Right atrium auricular region (tissue), 2 donors: Measurements from ENCODE around the gene FXYD3. TPM values are rescaled to one million over a fixed set of nuclear protein-coding genes. Genes with fewer than 3 reads are reported as not detected.

Source experiments
- DNase-seq: peaks from one replicate; pipeline ENCODE4 v3.0.0-alpha.2; 2019; ENCODE audit warnings: low spot score
- H3K27ac ChIP-seq, 2 donors: fragments of 200-600 bp; sonication (generic); 1 replicate in 1 of 2; 2 replicates in 1 of 2; pipeline ENCODE4 v1.5.1; 2016 to 2019
- H3K27me3 ChIP-seq, 2 donors: fragments of 200-600 bp; sonication (generic); one replicate each; pipeline versions ENCODE4 v1.5.1 to v1.6.0; 2017 to 2019
- H3K36me3 ChIP-seq: fragments of 200-600 bp; sonication (generic); one replicate; pipeline ENCODE4 v1.5.1; 2016
- H3K4me1 ChIP-seq, 2 donors: fragments of 200-600 bp; sonication (generic); one replicate each; pipeline versions ENCODE4 v1.5.1 to v1.6.0; 2017 to 2019
- H3K4me3 ChIP-seq, 2 donors: fragments of 200-600 bp; sonication (generic); 1 replicate in 1 of 2; 2 replicates in 1 of 2; pipeline ENCODE4 v1.5.1; 2017 to 2019; ENCODE audit warnings: mild to moderate bottlenecking in 1 of 2, moderate library complexity in 1 of 2
- H3K9me3 ChIP-seq, 2 donors: fragments of 200-600 bp; sonication (generic); one replicate each; pipeline ENCODE4 v1.5.1; 2019
- CTCF ChIP-seq, 2 donors: fragments of 200-600 bp; sonication (generic); IDR thresholded peaks; one replicate each; pipeline ENCODE4 v1.5.1; 2019; ENCODE audit warnings: antibody characterized with exemption in 2 of 2
- total RNA-seq, 2 donors: library from RNA; depleted of rRNA; stranded (reverse); fragments of >200 nt; gene quantifications; one replicate each; pipeline ENCODE4 v1.1.0, GENCODE V29; 2016

Gene FXYD3
- total RNA-seq, 2 donors from 2014 or later = 0.98 to 1.6 TPM

GRCh38 chr19:35157431-35157830, 41.8 kb downstream of the FXYD3 start:
- H3K36me3 ChIP-seq = peaks cover 24% of the 10 kb centered on the region
- H3K4me1 ChIP-seq = peaks cover 0 to 23% of the 10 kb centered on the region in 2 donors
- TF ChIP-seq CTCF (IDR thresholded peaks at IDR 0.05) = no peak
- peaks cover 0 to 7% of the 10 kb centered on the region in 2 donors for H3K27me3 ChIP-seq
- no peak overlapping the region for H3K27ac ChIP-seq
- DNase-seq = no peak
- H3K4me3 ChIP-seq = no peak overlapping the region
- H3K9me3 ChIP-seq = no peaks in the 10 kb centered on the region

DNA sequence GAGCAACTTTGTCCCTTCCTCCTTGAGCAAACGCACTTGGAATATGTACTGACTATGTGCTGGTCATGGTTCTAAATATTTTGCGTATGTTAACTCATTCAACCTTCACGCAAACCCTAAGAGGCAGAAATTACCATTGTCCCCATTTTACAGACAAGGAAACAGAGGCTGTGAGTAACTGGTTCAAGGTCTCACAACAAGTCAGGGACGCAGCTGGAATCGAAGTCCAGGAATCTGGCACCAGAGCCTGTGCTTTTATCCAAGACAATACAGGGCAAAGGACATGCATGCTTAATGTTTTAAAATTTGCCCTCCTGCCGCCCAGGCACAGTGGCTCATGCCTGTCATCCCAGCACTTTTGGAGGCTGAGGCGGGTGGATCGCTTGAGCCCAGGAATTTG, 44.0 kb downstream of the FXYD3 start:
- Histone ChIP-seq H3K9me3 (peaks cover 0 to 8% of the 10 kb centered on the region in 2 donors), H3K4me3 (no peak overlapping the region), H3K27me3 (no peaks in the 10 kb centered on the region), H3K4me1 (peaks cover 0 to 10% of the 10 kb centered on the region in 2 donors), H3K27ac (no peak overlapping the region), H3K36me3 (peaks cover 44% of the 10 kb centered on the region)
- TF ChIP-seq CTCF (IDR thresholded peaks at IDR 0.05) = no peak
- DNase-seq = no peak

GRCh38 chr19:35160629-35161433, 45.2 kb downstream of the FXYD3 start:
- no peaks in the 10 kb centered on the region for H3K4me1 ChIP-seq
- TF ChIP-seq CTCF (IDR thresholded peaks at IDR 0.05) = no peak
- H3K36me3 ChIP-seq = peaks cover 55% of the 10 kb centered on the region
- DNase-seq = no peak
- H3K9me3 ChIP-seq = peaks cover 0 to 16% of the 10 kb centered on the region in 2 donors
- no peaks in the 10 kb centered on the region for H3K27me3 ChIP-seq
- H3K27ac ChIP-seq = no peak overlapping the region
- no peak overlapping the region for H3K4me3 ChIP-seq

- no peak overlapping the region for H3K27ac ChIP-seq
- H3K4me3 ChIP-seq = no peak overlapping the region
- peaks cover 60% of the 10 kb centered on the region for H3K36me3 ChIP-seq
- H3K27me3 ChIP-seq = no peaks in the 10 kb centered on the region
- H3K9me3 ChIP-seq = peaks cover 0 to 22% of the 10 kb centered on the region in 2 donors
- TF ChIP-seq CTCF (IDR thresholded peaks at IDR 0.05) = no peak
- no peaks in the 10 kb centered on the region for H3K4me1 ChIP-seq
- DNase-seq = no peak
Observed at GRCh38 chr19:35161434-35161743, 45.8 kb downstream of the FXYD3 start.

DNA sequence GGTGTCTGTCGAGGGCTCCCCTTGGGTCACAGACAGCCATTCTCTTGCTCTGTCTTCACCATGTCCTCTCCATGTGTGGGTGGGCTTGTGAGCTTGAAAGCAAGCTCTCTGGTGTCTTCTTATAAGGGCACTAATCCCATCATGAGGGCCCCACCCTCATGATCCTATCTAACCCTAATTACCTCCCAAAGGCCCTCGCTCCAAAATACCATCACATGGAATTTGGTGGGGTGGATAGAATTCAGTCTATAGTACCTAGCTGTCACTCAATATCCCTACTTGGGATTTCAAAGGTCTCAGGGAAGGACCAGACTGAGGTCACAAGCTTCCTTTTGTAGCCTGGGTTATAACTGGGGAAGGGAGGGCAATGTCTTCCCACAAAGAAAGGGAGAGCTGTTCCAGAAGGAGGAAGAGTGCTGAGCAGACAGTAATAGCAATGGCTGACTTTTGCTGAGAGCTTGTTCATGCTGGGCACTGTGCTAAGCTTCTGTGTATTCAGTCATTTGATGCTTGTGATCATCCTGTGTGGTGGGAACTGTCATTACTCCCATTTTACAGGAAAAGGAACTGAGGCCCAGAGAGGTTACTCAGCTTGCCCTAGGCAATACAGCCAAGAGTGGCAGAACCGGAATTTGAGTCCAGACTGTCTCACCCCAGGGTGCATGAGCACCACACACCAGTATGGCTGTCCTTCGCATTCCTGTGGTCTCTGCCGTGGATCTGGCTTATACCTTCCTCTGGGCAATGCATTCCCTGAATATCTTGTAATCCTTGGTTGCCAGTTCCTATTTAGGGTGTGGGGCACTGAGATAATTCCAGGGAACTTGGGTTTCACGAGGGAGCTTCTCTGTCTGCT, 47.1 kb downstream of the FXYD3 start:
- no peaks in the 10 kb centered on the region for H3K4me1 ChIP-seq
- no peak overlapping the region for H3K27ac ChIP-seq
- peaks cover 58% of the 10 kb centered on the region for H3K36me3 ChIP-seq
- TF ChIP-seq CTCF (IDR thresholded peaks at IDR 0.05) = no peak
- no peak for DNase-seq
- no peaks in the 10 kb centered on the region for H3K27me3 ChIP-seq
- H3K9me3 ChIP-seq = peaks cover 0 to 25% of the 10 kb centered on the region in 2 donors
- no peak overlapping the region for H3K4me3 ChIP-seq
